ENCODE results near the gene XAB2. TPM values are rescaled to one million over a fixed set of nuclear protein-coding genes. Genes with fewer than 3 reads are reported as not detected.

The XAB2 gene
- total and polyA plus RNA-seq, 2 donors (not counting 1 experiment from before 2014, with no cell fraction given) = 62.7 to 93.8 TPM

- H3K4me3 ChIP-seq (ENCODE audit: control extremely low read depth in 1 of 5, extremely low read depth in 1 of 5, insufficient read depth in 1 of 5, low read depth in 2 of 5, low read length in 4 of 5) = no peak overlapping the region
- ChIA-PET POLR2A (interaction anchor here (0.5 to 0.7 kb wide), 2 partner anchors 466 to 1290 kb away, joined by 3 to 5 read pairs; no protein-coding TSS in a partner anchor), CTCF (no interaction called here)
- no peak overlapping the region for H3K27ac ChIP-seq (ENCODE audit: low read length in 2 of 2)
- peaks cover 0 to 23% (median 0%) of the 10 kb centered on the region in 4 experiments for H3K27me3 ChIP-seq (replicated peaks in 1 of 4; ENCODE audit: control extremely low read depth in 1 of 4, control insufficient read depth in 3 of 4, insufficient read depth in 4 of 4, low read length in 3 of 4)
- peaks cover 14% of the 10 kb centered on the region for H3K27me3 Mint-ChIP-seq
- no peak overlapping the region for H3K4me2 ChIP-seq (replicated peaks; ENCODE audit: low read depth, low read length, poor library complexity, severe bottlenecking)
- peaks cover 0 to 9% (median 0%) of the 10 kb centered on the region in 3 donors for H3K9me3 ChIP-seq (ENCODE audit: control extremely low read depth in 1 of 3, control insufficient read depth in 2 of 3, insufficient read depth in 1 of 3, low read length in 2 of 3)
- no peaks in the 10 kb centered on the region for H4K20me1 ChIP-seq (ENCODE audit: control insufficient read depth, insufficient read depth, low read length, poor library complexity, severe bottlenecking)
- no peaks in the 10 kb centered on the region for H3K4me1 Mint-ChIP-seq
- 97% methylated on average over 16 of the region's 17 CpGs for WGBS (ENCODE audit: insufficient coverage)
- H3K4me3 Mint-ChIP-seq = no peak overlapping the region
- DNase-seq = peak; percentile 16
- no peak overlapping the region for H3K9ac ChIP-seq (ENCODE audit: low read length)
- H2AFZ ChIP-seq (ENCODE audit: insufficient read depth, low read depth, low read length, poor library complexity, severe bottlenecking) = no peak overlapping the region
- no peaks in the 10 kb centered on the region for H3K4me1 ChIP-seq (ENCODE audit: control insufficient read depth in 2 of 2, insufficient read depth in 2 of 2, low read length in 2 of 2)
- no peaks in the 10 kb centered on the region for H3K9me3 Mint-ChIP-seq (ENCODE audit: insufficient read depth)
- no peak overlapping the region for H3K27ac Mint-ChIP-seq
- H3K79me2 ChIP-seq (ENCODE audit: control insufficient read depth, insufficient read depth, low read length) = no peaks in the 10 kb centered on the region
- H3K36me3 ChIP-seq (replicated peaks in 1 of 2; ENCODE audit: control extremely low read depth in 1 of 2, control insufficient read depth in 1 of 2, extremely low read depth in 1 of 2, insufficient read depth in 2 of 2, low read length in 1 of 2) = no peaks in the 10 kb centered on the region
- intact Hi-C loops (cut with micrococcal nuclease) = no loop called here
- ATAC-seq (ENCODE audit: low read depth) = no peak
- TF ChIP-seq, protein P1, sequence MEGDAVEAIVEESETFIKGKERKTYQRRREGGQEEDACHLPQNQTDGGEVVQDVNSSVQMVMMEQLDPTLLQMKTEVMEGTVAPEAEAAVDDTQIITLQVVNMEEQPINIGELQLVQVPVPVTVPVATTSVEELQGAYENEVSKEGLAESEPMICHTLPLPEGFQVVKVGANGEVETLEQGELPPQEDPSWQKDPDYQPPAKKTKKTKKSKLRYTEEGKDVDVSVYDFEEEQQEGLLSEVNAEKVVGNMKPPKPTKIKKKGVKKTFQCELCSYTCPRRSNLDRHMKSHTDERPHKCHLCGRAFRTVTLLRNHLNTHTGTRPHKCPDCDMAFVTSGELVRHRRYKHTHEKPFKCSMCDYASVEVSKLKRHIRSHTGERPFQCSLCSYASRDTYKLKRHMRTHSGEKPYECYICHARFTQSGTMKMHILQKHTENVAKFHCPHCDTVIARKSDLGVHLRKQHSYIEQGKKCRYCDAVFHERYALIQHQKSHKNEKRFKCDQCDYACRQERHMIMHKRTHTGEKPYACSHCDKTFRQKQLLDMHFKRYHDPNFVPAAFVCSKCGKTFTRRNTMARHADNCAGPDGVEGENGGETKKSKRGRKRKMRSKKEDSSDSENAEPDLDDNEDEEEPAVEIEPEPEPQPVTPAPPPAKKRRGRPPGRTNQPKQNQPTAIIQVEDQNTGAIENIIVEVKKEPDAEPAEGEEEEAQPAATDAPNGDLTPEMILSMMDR (IDR thresholded peaks at IDR 0.05) = no peak
- TF ChIP-seq EZH2 (IDR thresholded peaks at IDR 0.05; ENCODE audit: borderline replicate concordance, insufficient read depth, low read depth, low read length, poor library complexity, severe bottlenecking) = no peak
These were observed 23.1 kb downstream of the XAB2 start for GRCh38 chr19:7606289-7606688.

GRCh38 chr19:7605490-7606222 is 23.7 kb downstream of the XAB2 start:
- Mint-ChIP-seq H3K9me3 (ENCODE audit: insufficient read depth) (no peaks in the 10 kb centered on the region), H3K4me3 (no peak overlapping the region), H3K27me3 (peaks cover 14% of the 10 kb centered on the region), H3K27ac (no peak overlapping the region), H3K4me1 (no peaks in the 10 kb centered on the region)
- Histone ChIP-seq H2AFZ (ENCODE audit: insufficient read depth, low read depth, low read length, poor library complexity, severe bottlenecking) (no peak overlapping the region), H3K36me3 (replicated peaks in 1 of 2; ENCODE audit: control extremely low read depth in 1 of 2, control insufficient read depth in 1 of 2, extremely low read depth in 1 of 2, insufficient read depth in 2 of 2, low read length in 1 of 2) (no peaks in the 10 kb centered on the region), H3K4me1 (ENCODE audit: control insufficient read depth in 2 of 2, insufficient read depth in 2 of 2, low read length in 2 of 2) (no peaks in the 10 kb centered on the region), H3K27ac (ENCODE audit: low read length in 2 of 2) (no peak overlapping the region), H3K4me3 (ENCODE audit: control extremely low read depth in 1 of 5, extremely low read depth in 1 of 5, insufficient read depth in 1 of 5, low read depth in 2 of 5, low read length in 4 of 5) (no peak overlapping the region), H3K9ac (ENCODE audit: low read length) (no peak overlapping the region), H3K9me3 (ENCODE audit: control extremely low read depth in 1 of 3, control insufficient read depth in 2 of 3, insufficient read depth in 1 of 3, low read length in 2 of 3) (peaks cover 0 to 9% (median 0%) of the 10 kb centered on the region in 3 donors), H4K20me1 (ENCODE audit: control insufficient read depth, insufficient read depth, low read length, poor library complexity, severe bottlenecking) (no peaks in the 10 kb centered on the region), H3K79me2 (ENCODE audit: control insufficient read depth, insufficient read depth, low read length) (no peaks in the 10 kb centered on the region), H3K27me3 (replicated peaks in 1 of 4; ENCODE audit: control extremely low read depth in 1 of 4, control insufficient read depth in 3 of 4, insufficient read depth in 4 of 4, low read length in 3 of 4) (peaks cover 0 to 23% (median 0%) of the 10 kb centered on the region in 4 experiments), H3K4me2 (replicated peaks; ENCODE audit: low read depth, low read length, poor library complexity, severe bottlenecking) (no peak overlapping the region)
- ChIA-PET POLR2A (interaction anchor here (0.5 to 0.7 kb wide), 3 partner anchors 240 to 1289 kb away, joined by 3 to 5 read pairs (median 3); no protein-coding TSS in a partner anchor), CTCF (no interaction called here)
- no peak for ATAC-seq (ENCODE audit: low read depth)
- intact Hi-C loops (cut with micrococcal nuclease) = no loop called here
- DNase-seq = peak; percentile 52
- TF ChIP-seq, protein P1 (IDR thresholded peaks at IDR 0.05) = no peak
- WGBS (ENCODE audit: insufficient coverage) = 75% methylated on average over 12 of the region's 14 CpGs

All from B cell (primary cell).